Cardiac atrium fibroblast (primary cell): ENCODE measurements around the gene FABP3. TPM values are rescaled to one million over a fixed set of nuclear protein-coding genes. Genes with fewer than 3 reads are reported as not detected.

ENCODE experiments used
- total RNA-seq: library from RNA; depleted of rRNA; stranded (reverse); fragments of >200 nt; gene quantifications from 2 replicates; pipeline ENCODE4 v1.2.3, GENCODE V29; 2015

Gene FABP3
- 2.2 and 9.6 TPM in 2 replicates for total RNA-seq

DNA sequence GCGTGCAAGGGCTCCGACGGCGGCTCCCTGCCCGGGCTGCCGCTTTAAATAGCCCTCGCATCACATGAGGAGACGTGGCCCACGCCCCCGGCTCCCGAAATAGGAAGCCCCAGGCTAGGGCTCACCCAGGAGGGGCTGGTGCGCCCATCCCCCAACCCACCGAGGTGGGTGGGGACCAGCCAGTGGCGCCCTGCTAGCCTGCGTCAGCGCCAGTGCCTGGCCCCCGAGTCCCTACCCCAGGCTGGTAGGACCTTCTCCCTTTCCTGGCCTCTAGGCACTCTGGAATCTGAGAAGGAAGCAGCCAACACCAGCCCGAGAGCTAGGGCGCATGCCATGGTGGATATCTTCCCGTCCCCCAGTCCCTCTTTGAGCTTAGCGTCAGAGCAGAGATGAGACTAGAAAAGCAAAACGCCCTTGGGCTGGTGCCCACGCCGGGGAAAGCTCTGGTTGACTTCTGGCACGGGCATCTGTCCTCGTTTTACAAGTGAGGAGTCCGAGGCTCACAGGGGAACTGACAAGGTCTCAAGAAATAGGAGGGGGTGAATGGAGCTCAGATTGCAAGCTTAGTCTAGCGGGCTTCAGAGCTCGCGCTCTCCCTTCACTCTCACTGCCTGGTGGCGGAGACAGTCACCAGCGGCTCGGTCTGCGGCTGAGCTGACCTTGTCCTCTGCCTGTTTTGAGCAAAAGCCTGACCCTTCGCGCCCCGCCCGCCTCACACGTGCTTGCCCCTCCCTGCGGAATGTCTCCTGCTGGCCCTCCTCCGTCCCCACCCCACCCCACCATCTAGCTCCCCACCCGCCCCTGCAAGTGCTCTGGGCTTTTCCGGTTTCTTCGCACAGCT, at the start of gene FABP3:
Gene FABP3 (minus strand): TSS at position 21 of the 841 bp plus-strand sequence. CDS start 62 bp downstream, outside the sequence.

DNA sequence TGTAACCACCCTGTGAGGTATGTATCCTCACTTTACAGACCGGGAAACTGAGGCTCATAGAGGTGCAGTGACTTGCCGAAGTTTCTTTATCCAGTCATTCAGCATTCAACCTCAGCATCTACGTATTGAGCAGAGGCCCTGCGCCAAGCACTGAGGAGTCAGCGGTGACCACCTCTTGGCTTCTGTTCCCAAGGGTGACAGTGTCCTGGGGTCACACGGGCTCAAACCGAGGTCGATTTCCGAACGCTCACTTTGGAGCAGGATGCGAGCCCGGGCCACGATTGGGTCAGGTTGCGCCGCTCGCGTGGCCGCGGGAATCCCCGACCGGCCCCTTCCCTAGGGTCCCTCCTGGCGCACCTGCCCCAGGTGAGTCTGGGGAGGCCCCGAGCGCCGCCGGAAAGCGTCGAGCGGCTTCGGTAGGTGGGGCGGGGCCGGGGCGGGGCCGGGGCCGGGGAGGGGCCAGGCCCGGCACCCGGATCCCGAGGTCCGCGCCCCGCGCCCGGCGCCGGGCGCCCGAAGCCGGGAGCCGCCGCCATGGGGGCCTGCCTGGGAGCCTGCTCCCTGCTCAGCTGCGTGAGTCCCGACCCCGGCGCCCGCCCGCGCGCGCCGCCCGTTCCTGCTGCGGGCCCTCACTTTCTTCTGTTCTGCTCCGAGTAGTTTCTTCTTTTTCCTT, 40.0 kb upstream of the FABP3 start, which contains the start of gene SERINC2:
Gene SERINC2 (plus strand): TSS at position 482 of the 673 bp plus-strand sequence. CDS start 53 bp downstream, at position 535.

Other genes with a start within 250 kb of the FABP3 start
- 0.32 and 11.4 TPM in 2 replicates for gene NKAIN1, start 133.2 kb downstream of the FABP3 start, total RNA-seq
- gene SNRNP40, start 76.3 kb downstream of the FABP3 start, total RNA-seq, result 58.1 and 66.7 TPM in 2 replicates
- gene ZCCHC17, start 76.0 kb downstream of the FABP3 start, total RNA-seq, result 30.5 and 40.8 TPM in 2 replicates
- gene SERINC2, start 40.1 kb upstream of the FABP3 start, total RNA-seq, result 7.2 and 9.1 TPM in 2 replicates
- gene TINAGL1, start 203.4 kb upstream of the FABP3 start, total RNA-seq, result 24.0 and 28.0 TPM in 2 replicates
- not detected in 2 replicates for gene HCRTR1, start 244.6 kb upstream of the FABP3 start, total RNA-seq